ENCODE data around the gene NUP43.

- TF ChIP-seq CTCF (IDR thresholded peaks at IDR 0.05) (no peak), EZH2 (IDR thresholded peaks at IDR 0.05) (no peak)
Measured at GRCh38 chr6:149749594-149750135, 3.3 kb upstream of the NUP43 start, which contains the start of gene PCMT1.

All from neural progenitor cell (in vitro differentiated cells).